GM12872 (cell line): ENCODE measurements around the gene CSTF1.

ENCODE experiments used
- CTCF ChIP-seq: IDR thresholded peaks from 3 replicates; pipeline ENCODE4 v1.5.1; 2011; ENCODE audit warnings: low read depth, mild to moderate bottlenecking, low read length, moderate library complexity; ENCODE audit not compliant: insufficient read depth

CSTF1 gene

GRCh38 chr20:56373942-56374341, 18.5 kb upstream of the CSTF1 start:
- TF ChIP-seq CTCF, result no peak

GRCh38 chr20:56376331-56376730, 16.1 kb upstream of the CSTF1 start:
- TF ChIP-seq CTCF, result no peak

GRCh38 chr20:56378386-56378785, 14.1 kb upstream of the CSTF1 start:
- TF ChIP-seq CTCF, result no peak

GRCh38 chr20:56380375-56380774, 12.1 kb upstream of the CSTF1 start:
- no peak for TF ChIP-seq CTCF

GRCh38 chr20:56381501-56381900, 10.9 kb upstream of the CSTF1 start:
- no peak for TF ChIP-seq CTCF

GRCh38 chr20:56382696-56383095, 9.7 kb upstream of the CSTF1 start:
- TF ChIP-seq CTCF, result no peak

- no peak for TF ChIP-seq CTCF
Observed at GRCh38 chr20:56383334-56383733, 9.1 kb upstream of the CSTF1 start.

- no peak for TF ChIP-seq CTCF
Observed at GRCh38 chr20:56385130-56385529, 7.3 kb upstream of the CSTF1 start.
